GM11168 (cell line): Measurements from ENCODE around the gene IMMT.

ENCODE experiments used
- in situ Hi-C: fragments of 300-500 bp; cut with MboI; formaldehyde crosslinking; loops from one replicate; pipeline ENCODE4 v1.12.0; 2022; ENCODE audit warnings: low sequenced_read_pairs; ENCODE audit not compliant: unreplicated experiment

Gene IMMT

DNA sequence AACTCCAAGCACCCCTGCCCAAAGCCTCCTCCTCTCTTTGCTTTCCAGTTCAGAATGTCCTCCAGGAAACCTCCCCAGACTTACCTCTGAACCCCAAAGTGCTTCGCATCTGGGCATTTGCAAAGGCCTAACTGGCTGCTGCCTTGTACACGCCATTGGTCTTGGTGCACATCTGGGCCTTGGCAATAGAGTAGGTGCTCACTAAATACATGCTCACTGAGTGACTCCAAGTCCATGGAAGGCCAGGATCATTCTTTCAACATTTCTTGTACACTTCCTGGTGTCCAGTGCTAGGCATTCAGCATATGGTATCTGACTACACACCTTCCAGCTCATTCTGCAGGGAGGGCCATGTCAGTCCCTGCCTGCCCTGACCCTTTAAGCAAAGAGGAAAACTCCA is 32.4 kb upstream of the IMMT start:
- in situ Hi-C loops = no loop called here

DNA sequence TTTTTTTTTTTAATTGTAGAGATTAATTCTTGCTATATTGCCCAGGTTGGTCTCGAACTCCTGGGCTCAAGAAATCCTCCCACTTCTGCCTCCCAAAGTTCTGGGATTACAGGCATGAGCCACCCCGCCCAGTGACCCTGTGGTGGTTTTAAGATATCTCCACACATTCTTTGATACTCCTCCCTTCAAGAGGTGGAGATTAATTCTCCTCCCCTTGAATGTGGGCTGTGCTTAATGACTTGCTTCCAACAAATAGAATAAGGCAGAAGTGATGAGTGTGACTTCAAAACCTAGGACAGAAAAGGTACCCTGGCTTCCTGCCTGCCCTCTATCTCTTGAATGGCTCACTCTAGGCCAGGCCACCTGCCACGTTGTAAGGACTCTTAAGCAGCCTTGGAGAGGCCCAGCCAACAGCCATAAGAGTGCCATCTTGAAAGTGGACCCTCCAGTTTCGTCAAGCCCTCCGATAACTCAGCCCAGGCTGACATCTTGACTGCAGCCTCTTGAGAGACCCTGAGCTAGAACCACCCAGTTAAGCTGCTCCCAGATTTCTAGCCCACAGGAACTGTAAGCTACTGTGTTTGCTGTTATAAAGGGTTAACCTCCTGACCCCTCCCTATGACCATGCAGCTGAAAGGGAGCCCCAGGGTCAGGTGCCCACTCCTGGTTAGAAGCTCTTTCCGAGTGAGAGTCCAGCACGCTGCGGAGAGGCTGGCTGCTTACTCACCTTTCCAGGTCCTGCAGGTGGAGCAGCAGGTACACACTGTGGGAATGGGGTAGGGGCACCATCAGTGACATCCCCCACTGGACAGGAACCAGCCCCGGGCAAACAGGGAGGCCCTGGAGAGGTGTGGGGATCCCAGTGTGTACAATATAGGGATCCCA is 31.6 kb upstream of the IMMT start:
- in situ Hi-C loops = no loop called here

DNA sequence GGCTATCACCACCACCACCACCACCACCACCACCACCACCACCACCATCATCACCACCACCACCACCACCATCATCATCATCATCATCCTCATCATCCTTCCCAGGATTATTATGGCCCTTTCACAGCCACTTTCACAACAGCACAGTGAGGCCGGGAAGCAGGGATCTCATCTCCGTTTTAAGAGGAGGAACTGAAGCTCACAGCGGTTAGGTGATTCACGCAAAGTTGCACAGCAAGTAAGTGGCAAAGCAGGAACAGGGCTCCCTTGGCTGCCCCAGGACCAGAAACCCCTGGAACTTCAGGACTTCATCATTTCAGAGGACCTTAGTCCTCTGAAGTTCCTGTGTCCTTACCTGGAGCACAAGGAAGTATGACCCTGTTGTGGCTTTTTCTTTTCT is 30.8 kb upstream of the IMMT start:
- in situ Hi-C loops = no loop called here

DNA sequence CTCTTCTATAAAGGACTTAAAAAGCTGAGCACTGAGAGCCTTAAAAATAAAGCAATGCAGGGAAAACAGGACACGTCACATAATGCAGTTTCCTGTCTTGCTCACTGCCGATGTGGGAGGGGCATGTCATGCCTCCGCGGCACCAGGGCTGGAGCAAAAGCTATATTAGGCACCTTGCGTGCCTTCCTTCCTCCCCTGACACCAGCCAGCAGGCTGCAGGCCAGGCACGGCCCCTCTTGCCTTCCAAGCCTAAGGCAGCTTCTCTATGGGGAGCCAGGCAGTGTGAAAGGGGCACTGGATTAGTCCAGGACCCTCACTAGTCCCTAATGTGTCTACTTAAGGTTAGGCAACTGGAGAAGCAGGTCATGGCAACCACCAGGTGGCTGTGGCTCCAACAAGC is 30.3 kb upstream of the IMMT start:
- in situ Hi-C loops = no loop called here

DNA sequence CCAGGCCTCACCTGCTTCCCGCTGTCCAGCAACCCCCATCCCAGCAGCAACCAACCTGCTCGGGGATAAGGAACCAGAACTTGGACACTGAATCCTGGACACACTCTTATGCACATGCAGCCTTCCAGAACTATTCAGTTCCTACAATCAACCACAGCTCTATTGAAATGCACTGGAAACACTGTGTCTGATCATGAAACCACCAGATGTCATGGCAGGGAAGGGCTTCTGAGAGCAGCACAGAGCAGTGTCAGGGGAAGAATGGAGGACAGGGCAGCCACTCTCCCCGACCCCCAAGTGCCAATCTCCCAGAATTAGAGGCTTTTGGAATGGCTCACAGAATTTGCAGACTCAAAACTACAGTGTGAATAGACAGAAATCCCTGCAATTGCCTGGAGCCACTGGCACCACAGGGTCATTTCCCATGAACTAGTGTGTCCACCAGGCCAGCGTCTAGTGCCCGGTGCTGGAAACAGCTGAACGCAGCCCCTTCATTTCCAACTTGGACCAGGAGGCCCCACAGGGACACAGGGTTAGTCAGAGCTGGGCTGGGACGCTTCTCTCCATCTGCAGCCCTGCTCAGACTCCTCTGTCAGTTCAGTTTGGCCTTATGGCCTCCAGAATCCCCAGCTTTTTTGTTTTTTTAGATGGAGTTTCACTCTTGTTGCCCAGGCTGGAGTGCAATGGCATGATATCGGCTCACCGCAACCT is 29.5 kb upstream of the IMMT start:
- in situ Hi-C loops = no loop called here

DNA sequence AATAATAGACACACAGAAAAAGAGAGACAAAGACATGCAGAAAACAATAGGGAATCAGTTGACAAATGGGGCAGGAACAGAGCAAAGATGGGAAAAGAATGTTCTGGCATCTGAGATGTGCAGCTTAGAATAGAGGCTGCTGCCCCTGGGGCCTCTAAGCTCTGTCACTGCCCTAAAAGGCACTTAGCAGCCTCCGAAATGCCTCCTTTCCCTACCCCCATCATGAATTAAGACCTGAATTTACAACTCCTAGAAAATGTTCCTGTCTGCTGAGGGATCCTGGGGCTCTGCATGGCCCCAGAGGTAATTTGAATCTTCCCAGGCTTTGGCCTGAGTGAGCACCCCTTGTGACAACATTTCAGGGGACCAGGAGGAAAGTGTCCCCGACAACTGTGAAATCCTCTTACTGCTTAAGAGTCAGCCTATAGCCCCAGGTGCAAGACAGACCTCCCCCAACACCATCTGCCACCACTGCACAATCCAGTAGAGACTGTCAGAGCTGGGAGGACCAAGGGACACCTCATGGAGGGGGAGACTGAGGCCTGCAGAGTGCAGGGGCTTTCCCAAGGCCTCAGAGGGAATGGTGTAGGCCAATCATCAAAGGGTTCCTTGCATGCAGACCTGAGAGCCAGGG is 28.8 kb upstream of the IMMT start:
- in situ Hi-C loops = no loop called here

DNA sequence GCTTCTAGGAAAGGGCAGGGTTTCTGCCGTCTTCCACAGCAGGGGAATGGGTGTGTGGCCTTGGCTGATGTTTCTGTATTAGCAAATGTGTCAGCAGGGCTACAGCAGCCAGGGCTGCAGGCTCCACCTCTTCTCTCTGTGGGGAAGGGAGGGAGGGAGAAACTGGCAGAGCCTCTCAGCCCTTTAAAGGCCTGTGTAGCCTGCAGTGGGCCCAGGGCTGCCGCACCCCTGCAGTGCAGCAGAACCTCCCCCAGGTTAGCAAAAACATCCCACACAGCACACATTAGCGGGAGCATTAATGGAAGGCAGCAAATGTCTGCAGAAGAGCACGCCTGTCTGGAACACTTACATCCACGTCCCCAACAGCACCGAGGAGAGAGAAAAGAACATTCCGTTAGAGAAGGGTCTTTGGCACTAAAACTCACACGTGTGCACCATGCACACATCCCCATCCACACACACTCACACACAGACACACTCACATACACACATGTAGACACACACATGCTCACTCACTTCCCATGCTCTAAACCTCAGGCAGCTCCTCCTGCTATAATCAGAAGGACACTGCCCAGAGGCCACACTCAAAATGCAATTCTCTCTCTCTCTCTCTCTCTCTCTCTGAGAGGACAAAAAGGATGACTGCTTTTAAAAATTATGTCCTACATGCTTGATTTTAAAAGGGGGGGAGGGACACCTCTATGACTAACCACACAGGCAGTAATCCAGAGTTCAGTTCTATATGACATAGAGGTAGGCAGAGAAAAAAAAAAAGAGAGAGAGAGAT is 28.1 kb upstream of the IMMT start:
- in situ Hi-C loops = no loop called here

DNA sequence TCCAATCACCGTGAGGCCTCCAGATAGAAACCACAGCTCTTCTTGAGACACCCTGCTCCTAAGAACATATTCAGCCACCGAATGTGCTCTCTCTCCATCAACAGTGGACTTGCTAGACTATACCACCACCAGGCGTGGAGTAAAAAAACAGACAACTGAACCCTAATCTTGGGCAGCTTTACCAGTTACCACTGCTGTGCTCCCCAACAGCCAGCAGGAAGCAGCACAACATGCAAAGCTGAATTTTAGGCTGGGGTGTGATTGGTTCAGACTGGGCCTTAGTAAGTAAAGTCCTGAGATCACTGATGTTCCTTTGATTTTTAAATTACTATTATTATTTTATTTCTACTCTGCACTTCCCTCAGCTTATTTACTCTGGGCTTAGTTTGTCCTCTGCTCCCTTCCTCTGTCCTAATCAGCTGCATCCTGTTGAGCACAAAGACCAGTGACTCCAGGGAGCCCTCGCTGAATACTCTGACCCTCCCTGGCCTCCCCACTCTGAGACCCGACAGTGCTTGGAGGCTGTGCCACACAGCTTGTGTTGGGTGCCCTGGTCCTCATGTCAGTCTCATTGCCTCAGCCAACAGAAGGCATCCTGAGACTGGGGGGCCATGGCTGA is 25.9 kb upstream of the IMMT start:
- in situ Hi-C loops = no loop called here

DNA sequence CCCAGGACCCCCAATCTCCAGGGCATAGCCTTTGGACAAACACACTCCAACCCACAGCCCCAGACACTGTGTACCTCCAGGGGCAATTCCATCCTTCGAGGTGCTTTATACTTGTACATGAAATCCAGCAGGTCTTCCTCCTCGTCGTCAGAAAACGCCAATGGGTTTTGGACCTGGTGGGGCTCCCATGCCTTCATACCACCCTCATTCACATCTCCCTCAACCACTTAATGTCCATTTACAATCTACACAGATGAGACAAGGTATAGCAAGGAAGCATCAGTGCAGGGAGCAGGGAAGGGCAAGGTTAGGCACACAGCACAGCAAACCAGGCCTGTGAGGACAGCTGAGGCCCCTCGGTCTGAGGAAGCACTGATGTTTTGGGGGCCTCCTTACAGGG is 24.6 kb upstream of the IMMT start:
- in situ Hi-C loops = no loop called here

DNA sequence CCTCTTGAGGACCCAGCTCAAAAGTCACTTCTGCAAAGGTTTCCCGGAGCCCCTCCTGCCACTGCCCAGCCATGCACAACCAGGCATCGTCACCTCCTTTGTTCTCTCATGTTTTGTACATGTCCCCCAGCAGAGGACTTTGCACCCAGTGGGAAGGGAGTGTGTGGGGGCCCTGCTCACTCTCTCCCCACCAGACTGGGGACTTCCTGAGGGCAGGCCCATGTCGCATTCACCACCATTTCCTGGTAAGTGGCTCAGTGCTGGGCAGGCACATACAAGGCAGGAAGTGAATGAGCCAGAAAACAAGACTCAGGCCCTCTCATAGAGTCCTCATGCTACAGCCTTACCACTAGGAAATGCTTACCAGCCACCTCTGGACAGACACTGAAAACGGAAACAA is 22.9 kb upstream of the IMMT start:
- in situ Hi-C loops = no loop called here

DNA sequence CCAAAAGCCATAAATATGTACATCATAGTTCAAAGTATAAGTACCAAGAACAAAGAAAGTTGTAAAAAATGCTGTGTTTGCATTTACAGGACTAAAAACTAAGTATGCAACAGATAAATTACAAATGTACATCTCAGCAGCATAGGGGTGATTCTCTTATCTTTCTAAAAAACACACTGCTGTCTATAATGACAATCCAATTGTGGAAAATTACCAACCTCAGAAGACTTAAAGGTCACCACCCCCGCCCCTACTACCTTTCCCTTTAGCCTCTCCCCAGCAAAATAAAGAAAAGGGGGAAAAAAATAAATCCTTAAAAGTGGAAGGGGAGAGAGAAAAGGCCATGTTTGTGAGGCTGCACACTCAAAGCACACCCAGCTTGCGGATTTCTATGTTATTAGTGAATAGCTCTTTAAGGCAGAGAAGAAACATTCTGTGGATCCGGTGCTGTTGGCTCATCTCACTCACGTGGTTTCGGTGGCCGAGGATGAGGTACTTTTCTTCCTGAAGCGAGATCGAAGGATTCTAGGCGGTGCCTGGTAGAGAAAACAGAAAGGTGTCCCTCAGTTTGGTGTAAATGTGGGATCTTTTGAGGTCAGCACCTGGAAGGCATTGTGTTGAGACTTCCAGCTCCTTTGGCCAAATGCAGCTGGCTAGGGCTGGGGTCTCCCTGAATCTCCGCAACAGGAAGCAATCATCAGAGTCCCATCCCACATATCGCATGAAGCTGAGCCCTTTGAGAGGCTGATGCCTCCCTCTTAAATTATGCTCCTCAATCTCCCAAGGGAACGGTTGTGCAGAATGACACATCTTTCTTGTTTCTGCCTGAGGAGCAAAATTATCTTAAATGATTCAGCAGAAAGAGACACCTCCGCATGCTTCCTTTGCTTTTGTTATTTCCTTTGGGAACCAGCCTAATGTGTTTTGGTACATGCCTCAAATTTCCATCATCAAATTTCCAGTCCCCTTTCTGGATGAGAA is 21.6 kb upstream of the IMMT start:
- in situ Hi-C loops = no loop called here

DNA sequence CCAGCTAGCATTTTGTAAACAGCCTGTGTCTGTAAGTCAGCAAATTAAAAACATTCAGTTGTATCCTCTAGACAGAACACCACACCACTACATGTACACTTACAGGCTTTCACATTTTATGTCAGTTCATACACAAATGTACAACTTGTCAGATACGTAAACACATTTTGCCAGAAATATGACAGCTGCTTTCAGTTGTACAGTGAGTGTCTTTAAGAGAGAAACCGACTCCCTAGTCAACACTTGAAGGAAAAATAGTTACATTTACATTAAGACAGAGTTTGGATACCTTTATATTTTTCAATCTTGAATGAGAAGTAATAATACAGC is 19.2 kb upstream of the IMMT start:
- in situ Hi-C loops = no loop called here

DNA sequence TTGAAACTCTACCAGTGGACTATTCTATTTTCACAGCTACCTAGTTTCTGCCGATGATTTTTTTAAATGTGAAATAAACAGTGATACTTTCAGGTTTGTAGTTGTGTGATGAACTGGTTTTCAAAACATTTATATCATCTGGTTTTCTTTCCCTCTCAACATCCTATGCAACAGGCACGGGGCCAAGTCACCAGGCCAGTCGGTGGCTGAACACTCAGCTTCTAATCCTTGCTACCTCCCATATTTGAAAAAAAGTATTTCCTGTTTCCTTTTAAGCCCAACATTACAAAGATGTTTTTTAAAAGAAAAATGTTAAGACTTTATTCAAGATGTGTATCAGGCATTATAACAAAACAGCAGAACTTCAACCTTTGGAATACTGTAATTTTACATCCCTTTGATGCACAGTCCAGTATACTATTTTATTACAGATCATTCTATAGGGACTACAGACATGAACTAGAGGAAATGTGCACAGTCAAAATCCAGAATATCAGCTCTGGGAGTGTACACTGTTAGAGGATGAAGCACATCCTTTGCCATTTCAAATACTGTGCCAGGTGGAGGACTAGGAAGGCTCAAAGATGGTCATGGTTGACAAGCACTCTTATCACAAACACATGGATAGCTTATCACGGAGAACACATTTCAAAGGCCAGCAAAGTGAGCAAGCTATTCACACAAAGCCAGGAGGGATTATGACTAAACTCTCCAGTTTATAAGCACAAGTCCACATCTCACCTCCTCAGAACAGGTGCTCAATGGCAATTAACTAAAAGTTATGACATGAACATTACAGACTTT is 18.6 kb upstream of the IMMT start:
- in situ Hi-C loops = no loop called here

DNA sequence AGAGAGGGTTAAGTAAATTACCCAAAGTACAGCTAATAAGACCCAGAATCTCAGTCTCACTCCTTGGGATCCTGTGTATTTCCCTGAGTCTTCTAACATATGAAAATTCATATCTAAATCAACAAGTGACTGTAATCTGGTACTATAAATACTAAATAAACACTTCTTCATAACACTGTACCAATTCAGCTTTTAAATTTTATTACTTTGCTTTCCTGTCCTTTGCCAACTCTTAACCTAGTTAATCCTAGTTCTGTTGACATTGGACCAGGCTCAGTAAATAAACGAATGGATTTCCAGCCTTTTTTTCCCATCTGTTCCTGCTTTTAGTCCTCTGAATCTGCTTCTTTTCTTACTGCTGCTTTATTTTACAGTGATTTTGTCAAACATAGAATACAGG is 17.8 kb upstream of the IMMT start:
- in situ Hi-C loops = no loop called here

DNA sequence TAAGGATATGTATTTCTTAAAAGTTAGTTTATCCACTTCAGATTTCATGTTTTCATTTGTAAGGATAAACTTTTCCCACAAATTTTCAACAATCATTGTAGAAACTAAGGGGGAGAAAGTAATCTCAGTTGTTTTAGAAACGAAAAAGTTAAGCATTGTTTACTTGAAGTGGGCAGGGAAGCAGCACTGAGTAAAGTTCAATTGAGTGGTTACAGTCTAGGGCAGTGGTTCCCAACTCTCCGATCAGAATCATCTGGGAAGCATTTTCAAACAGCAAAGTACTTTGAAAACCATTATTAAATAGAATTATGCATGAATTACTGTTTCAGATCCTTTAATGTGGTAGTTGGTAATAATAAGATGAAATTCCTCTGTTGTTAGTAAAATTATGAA is 16.5 kb upstream of the IMMT start:
- in situ Hi-C loops = no loop called here

DNA sequence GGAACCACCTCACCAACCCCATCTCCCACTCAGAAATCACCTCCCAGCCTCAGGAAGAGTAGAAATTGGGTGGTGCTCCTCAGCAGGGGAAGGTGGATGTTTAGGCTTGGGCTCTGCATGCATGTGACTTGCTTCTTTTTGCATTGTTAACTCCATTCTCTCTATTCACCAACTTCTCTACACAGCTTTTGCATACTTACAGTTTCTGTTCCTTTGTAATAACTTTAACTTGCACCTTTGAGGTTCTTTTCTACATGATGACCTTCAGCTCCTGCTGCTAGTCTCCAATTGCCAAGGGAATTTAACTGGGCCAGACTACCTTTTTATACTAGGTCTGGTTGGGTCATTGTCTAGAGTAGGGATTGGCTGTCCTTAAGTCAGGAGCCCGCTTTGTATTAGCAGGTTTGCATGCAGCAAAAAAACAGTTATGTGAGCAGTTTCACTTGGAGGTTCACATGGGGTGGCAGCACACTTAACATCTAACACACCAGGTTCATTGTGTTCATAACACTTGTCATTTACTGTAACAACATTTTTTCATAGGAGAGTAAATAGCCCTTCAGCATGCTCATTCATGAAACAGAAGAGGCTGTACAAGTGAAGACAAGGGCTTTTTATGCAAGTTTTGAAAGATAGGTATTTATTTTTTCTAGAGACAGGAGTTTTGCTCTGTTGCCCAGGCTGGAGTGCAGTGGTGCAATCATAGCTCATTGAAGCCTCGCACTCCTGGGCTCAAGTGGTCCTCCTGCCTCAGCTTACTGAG is 16.0 kb upstream of the IMMT start:
- in situ Hi-C loops = no loop called here

DNA sequence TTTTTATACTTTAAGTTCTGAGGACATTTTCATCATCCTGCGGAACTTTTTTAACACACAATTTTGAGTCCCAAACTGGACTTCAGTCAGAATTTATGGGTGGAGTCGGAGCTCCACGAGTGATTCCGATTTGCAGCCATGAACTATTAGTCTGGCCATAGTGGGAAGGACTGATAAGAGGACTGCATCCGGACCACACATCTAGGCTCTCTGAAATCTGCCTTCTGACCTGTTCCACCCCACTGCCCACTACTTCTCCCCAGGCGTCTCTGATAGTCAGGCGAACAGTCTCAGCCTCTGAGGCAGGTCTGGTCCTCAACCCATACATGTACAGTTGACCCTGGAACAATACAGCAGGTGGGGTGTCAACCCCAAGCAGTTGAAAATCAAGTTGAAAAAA is 9.2 kb upstream of the IMMT start:
- in situ Hi-C loops = loop anchor here (10.0 kb wide), 1 partner anchor 990 kb away; no protein-coding TSS in a partner anchor
